GM11168 (cell line): ENCODE measurements around the gene USP44.
"Not testable (repeated sequence)": the region's sequence is repeated elsewhere in the genome, so short reads cannot be mapped to it uniquely, and the experiment has no call there.

ENCODE experiments used
- in situ Hi-C: fragments of 300-500 bp; cut with MboI; formaldehyde crosslinking; loops from one replicate; pipeline ENCODE4 v1.12.0; 2022; ENCODE audit warnings: low sequenced_read_pairs; ENCODE audit not compliant: unreplicated experiment

The USP44 gene

DNA sequence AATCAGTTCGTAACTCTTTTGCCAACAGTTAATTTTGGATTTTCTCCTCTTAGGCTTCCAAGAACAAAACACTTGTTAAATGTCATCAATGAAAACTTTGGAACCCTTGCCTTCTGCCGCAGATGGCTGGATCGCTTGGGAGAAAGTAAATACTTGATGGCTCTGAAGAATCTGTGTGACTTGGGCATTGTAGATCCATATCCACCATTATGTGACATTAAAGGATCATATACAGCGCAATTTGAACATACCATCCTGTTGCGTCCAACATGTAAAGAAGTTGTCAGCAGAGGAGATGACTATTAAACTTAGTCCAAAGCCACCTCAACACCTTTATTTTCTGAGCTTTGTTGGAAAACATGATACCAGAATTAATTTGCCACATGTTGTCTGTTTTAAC lies 37.7 kb downstream of the USP44 start:
- in situ Hi-C loops, result no loop called here

DNA sequence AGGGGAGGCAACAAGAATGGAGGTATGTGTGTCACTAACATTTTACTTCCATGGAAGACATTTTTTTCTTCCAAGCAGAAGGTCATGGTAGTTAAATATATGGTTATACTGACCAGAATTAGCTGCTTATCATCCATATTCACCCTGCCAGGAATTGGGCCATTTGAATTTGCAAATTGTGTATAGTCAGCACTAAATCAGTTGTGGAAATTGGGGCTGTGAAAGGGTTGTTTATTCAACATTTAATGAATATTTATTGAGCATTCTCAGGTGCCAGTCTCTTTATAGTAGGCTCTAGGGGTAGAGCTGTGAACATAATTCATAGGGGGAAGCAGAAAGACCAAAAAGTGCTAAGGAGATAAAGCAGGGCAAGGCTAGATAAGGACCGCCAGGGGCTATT lies 39.3 kb downstream of the USP44 start:
- in situ Hi-C loops, result no loop called here

DNA sequence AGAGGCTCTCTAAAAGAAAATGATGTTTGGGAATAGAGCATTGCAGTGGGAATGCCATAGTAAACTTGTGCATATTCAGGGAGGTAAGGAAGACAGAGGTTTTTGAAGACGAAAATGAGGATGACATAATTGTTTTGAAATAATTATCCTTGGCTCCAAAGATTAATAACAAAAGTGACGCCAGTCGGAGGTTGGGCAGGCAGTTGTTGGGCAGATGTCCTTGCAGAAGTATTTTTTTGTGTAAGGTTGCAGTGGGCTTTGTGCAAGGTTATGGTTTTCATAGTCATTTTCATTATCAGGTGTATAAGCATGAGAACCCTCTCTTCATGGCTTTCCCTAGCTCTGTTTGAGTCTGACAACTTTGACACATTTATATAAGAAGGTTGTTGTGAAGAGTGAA lies 42.0 kb downstream of the USP44 start:
- in situ Hi-C loops, result no loop called here

DNA sequence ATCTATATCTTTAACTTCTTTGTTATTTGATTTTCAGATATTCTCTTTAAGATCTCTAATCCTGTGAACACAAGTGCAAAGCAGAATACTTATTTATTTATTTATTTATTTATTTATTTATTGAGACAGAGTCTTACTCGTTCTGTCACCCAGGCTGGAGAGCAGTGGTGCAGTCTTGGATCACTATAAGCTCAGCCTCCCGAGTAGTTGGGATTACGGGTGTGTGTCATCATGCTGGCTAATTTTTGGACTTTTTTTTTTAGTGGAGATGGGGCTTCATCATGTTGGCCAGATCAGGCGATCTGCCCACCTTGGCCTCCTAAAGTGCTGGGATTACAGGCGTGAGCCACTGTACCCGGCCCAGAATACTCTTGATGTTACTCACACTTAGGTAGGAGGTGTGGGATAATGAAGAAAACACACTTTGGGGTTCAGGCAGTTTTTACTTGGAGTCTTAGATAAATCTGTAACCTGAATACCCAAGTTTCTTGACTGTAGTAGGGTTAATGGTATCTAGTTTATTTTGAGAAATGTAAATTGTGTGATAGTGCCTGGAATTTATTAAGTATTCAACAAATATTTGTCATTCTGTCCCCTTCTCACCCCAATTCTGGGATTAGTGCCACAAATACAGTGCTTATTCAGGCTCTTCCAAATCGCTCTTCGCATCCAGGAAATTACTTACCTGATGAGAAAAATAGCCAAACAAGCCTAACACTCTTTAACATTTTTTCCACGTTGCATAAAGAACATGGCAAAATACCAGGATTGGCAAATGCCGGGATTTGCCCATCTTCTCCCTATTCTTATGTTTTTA lies 44.4 kb downstream of the USP44 start:
- in situ Hi-C loops, result no loop called here

DNA sequence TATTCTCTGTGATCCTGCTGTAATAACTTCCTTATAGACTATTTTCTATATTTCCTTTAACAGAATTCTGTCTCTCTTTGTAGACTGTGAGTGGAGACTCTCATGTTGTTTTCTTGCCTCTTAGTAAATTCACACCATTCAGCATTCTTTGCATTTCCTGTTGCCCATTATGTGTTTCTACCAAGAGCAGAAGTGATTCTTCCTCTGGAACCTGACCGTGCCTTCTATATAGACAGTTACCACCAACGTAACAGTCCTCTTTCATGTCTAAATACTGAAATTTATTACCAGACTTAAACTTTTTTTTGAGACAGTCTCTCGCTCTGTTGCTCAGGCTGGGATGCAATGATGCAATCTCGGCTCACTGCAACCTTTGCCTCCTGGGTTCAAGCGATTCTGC lies 46.2 kb downstream of the USP44 start:
- in situ Hi-C loops, result no loop called here

DNA sequence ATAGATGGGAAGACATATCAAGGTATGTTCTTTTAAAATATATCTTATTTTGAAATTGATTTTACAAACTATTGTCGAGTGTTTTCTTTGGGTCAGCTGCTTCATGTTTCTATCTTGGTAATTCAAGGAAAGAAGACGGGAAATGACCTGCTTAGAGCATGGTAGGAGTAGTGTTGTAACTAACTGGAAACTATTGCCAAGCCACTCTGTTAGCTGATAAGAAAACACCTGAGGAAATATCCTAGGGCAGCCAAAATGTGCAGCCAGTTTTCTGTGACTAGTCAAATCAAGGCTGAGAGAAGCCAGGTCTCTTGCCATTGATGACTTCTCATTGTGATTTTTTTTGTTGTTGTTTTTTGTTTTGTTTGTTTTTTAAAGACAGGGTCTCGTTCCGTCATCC lies 47.1 kb downstream of the USP44 start:
- in situ Hi-C loops, result no loop called here

DNA sequence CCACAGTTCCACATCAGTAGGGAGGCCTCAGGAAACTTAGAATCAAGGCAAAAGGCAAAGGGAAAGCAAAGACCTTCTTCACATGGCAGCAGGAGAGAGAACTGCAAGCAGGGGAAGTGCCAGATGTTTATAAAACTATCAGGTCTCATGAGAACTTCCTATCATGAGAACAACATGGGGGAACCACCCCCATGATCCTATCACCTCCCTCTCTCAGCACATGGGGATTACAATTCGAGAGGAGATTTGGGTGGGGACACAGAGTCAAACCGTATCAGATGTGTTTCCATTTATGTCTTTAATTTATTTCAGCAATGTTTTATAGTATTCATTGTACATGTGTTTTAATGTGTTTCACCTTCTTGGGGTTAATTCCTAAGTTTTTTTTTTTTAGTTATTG lies 51.5 kb downstream of the USP44 start:
- in situ Hi-C loops, result no loop called here

DNA sequence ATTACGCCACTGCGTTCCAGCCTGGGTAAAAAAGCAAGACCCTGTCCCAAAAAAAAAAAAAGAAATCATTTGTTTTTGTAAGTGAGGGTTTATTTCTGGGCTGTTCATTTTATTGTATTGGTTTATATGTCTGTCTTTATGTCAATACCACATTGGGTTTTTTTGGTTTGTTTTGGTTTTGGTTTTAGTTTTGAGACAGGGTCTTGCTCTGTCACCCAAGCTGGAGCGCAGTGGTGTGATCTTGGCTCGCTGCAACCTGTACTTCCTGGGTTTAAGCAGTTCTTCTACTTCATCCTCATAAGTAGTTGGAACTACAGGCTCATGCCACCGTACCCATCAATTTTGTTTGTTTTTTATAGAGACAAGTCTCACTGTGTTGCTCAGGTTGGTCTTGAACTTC lies 52.3 kb downstream of the USP44 start:
- in situ Hi-C loops, result no loop called here

DNA sequence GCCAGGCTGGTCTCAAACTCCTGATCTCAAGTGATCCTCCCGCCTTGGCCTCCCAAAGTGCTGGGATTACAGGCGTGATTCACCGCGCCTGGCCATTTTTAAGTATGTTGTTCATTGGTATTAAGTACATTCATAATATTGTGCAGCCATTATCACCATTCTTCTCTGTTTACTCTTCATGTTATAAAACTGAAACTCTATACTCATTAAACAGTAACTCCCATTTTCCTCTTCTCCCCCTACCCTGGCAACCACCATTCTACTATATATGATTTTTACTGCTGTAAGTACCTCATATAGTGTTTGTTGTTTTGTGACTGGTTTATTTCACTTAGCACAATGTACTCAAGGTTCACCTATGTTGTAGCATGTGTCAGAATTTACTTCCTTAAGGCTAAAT lies 54.2 kb downstream of the USP44 start:
- in situ Hi-C loops, result no loop called here

DNA sequence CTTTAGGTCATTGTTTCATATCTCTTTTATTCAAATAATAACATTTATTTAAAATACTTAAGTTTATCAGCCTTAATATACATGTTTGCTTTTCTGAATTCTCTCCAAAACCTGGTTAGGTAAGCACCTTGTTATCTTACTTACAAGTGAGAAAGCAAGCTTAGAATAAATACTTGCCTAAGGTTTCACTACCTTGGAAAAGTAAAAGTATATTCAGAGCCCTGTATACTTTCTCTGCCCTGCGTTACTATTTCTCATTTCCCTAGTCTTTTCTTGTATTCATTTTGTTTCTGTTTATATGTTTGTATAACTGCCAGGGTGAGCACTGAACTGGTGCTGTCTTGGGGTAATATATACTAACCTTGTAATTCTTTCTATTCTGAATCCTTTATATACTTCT lies 55.8 kb downstream of the USP44 start:
- in situ Hi-C loops, result no loop called here

DNA sequence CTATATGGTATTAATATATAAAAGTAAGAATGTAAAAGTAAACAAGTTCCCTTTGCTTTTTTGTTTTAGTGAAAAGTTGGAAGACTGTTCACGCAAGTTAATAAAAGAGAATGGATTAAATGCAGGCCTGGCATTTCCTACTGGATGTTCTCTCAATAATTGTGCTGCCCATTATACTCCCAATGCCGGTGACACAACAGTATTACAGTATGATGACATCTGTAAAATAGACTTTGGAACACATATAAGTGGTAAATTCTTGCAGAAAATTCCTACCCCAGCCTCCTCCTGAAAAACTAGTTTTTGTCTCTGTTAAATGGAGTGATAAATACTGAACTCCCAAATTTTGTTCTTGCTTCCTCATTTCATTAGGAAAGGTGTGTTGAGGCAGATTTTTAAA lies 56.4 kb downstream of the USP44 start:
- in situ Hi-C loops, result no loop called here

DNA sequence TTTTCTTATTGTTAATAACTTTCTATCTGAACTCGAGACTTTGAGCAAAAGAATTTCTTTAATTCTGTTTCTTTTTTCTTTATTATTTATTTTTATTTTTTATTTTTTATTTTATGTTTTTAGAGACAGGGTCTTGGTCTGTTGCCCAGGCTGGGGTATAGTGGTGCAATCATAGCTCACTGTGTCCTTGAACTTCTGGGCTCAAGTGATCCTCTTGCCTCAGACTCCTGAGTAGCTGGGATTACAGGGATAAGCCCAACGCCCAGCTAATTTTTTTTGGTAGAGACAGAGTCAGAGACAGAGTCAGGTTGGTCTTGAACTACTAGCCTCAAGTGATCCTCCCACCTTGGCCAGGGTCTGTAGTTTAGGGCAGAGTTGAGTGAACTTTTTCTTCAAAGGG lies 58.8 kb downstream of the USP44 start:
- in situ Hi-C loops, result no loop called here

DNA sequence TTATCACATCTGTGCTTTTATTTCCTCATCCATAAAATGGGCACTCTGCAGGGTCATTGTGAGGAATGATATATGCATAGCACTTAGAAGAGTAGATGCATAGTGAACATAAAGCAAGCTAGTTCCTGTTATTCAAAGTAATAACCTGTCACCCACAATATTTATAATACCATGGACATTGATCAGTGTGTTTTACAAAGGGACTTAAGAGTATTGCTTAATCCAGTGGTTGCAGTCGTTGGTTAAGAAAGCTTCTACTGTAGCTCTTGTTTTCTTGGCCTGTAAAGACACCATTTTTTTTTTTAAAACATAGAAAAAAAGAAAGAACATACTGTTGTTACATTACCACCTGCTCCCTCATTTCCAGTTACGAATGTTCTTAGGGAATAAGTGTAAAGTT lies 64.3 kb downstream of the USP44 start:
- in situ Hi-C loops, result no loop called here

DNA sequence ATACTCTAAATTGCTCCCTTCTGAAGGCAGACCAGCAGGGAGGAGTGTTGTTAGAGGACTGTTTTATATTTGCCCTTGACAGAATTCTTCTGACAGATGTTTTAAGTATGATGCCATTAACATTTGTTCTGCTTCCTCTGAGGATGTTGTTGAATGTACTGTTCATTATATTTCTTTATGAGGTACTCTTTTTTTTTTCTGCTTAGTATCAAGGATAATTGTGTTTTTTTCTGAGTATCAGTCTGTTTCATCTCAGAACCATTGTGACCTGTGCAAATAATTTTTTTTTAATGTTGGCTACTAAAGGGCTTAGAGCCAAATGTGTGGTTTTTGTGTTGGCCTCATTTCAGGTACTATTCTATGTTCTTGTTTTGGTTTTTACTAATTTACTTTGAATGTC lies 66.8 kb downstream of the USP44 start:
- in situ Hi-C loops, result no loop called here

DNA sequence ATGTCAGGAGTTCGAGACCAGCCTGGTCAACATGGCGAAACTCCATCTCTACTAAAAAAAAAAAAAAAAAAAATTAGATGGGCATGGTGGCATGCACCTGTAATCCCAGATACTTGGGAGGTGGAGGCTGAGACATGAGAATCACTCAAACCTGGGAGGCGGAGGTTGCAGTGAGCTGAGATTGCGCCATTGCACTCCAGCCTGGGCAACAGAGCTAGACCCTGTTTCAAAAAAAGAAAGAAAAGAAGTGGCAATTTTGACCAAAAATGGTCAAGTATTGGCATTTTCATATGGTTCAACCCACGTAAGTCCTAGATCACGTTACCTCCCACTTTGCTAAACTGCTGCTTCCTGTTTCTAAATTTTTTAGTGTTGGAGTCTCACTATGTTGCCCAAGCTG lies 68.7 kb downstream of the USP44 start:
- in situ Hi-C loops, result not testable (repeated sequence)

DNA sequence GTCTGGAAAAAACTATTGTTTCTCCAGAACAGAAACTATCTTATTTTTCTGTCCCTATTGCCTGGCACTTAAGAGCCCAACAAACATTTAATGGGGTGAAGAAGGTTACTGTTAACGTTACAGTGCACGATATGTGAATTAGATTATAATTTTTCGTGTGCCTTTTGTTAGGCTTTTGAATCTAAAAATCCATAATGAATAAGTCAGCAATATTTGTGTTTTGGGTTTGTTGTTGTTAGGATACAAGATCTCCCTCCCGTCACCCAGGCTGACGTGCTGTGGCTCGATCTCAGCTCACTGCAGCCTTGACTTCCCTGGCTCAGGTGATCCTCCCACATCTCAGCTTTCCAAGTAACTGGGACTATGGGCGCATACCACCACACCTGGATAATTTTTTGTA lies 69.4 kb downstream of the USP44 start:
- in situ Hi-C loops, result no loop called here

DNA sequence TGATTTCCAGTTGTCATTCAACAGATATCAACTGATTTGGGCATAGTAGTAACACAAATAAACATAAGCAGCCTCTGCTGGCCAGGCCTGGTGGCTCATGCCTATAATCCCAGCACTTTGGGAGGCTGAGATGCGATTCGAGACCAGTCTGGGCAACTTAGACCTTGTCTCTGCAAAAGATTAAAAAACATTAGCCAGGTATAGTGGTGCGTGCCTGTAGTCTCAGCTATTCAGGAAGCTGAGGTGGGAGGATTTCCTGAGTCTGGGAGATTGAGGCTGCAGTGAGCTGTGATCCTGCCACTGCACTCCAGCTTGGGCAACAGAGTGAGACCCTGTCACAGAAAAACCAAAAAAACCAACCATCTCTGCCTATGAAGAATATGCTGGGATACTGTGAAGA lies 70.2 kb downstream of the USP44 start:
- in situ Hi-C loops, result no loop called here

DNA sequence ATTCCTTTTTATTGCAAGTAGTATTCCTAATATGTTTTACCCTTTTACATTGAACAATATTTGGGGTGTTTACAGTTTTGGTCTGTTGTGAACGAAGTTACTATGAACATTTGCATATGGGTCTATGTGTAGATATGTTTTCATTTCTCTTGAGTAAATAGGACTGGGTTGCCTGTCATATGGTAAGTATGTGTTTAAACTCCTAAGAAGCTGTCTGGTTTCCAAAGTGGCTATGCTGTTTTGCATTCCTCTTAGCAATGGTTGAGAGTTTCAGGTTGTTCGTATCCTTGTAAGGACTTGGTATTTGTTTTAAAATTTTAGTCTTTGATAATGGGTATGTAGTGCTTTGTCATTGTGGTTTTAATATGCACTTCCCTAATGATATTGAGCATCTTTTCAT lies 71.0 kb downstream of the USP44 start:
- in situ Hi-C loops, result no loop called here

DNA sequence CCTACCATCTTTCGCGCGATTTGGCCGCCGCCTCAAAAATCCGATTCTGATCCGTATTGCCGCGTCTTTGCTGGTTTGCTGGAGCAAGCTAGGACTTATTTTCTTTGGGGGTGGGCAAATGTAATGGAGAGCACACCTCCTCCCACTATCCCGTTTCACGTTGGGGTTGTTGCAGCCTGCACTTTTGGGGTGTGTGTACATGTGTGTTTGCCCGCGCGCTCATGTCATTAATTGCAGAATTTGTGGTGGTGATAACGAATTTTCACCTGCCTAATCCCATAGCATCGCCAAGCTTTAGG lies 76.7 kb downstream of the USP44 start:
- in situ Hi-C loops, result no loop called here

DNA sequence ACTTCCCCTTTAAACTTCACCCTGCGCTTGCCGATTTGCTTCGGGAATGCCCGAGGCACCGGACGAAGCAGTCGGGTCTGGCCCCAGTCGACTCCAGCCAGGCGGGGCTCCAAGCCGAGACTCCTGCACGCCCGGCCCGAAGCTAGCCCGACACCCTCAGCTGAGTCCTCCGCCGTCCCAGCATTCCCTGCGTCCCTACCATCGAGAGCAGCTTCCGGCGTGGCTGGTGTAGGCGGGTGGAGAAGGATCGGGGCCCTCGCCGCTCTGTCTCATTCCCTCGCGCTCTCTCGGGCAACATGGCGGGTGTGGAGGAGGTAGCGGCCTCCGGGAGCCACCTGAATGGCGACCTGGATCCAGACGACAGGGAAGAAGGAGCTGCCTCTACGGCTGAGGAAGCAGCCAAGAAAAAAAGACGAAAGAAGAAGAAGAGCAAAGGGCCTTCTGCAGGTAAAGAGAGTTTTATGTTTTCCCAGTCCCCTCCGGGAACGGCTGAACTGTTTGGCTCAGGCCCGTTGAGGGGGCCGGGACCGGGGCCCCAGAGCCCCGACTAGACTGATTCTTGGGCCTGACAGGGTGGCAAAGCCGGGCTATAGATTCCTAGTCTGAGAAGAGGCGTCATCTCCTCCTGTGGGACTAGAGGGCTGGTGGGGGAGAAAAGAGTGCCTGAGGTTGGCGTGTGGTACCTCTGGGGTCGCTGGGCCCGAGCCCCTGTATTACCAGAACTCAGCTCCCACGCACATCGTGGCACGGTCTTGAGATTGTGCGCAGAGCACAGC lies 77.2 kb downstream of the USP44 start, which contains the start of gene METAP2:
Gene METAP2 (plus strand): TSS at position 269 of the 776 bp plus-strand sequence. CDS start 28 bp downstream, at position 297.
- in situ Hi-C loops, result no loop called here

DNA sequence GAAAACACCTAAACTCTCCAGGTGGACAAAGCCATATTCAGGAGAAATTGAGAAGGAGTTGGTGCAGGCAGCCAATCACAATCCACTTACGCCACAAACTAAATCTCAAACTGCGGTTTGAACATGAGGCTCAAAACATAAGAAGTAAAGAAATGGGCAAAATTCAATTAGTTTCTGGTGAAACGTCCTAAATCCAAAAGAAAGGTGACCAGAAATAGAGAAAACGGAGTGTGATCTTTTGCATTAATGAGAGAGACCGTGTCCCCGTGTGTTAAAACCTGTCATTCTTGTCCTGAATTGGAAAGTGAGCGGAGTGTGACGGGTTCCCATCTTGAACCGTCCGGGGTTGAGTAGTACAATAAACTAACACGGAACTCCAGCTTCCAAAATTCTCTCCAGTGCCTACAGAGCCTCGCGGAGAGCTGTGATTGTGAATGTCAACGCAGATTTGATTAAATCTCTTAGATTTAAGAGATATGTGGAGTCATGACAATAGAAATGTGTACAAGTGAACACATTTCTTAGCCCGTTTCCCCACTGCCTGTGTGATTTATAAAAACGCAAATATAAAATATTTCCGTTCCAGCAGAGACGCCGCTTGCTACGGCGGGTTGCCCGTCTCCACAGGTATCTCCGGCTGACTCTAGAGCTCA lies 77.9 kb downstream of the USP44 start:
- in situ Hi-C loops, result no loop called here
